ENCODE data around the gene TEX29.

Gene TEX29

DNA sequence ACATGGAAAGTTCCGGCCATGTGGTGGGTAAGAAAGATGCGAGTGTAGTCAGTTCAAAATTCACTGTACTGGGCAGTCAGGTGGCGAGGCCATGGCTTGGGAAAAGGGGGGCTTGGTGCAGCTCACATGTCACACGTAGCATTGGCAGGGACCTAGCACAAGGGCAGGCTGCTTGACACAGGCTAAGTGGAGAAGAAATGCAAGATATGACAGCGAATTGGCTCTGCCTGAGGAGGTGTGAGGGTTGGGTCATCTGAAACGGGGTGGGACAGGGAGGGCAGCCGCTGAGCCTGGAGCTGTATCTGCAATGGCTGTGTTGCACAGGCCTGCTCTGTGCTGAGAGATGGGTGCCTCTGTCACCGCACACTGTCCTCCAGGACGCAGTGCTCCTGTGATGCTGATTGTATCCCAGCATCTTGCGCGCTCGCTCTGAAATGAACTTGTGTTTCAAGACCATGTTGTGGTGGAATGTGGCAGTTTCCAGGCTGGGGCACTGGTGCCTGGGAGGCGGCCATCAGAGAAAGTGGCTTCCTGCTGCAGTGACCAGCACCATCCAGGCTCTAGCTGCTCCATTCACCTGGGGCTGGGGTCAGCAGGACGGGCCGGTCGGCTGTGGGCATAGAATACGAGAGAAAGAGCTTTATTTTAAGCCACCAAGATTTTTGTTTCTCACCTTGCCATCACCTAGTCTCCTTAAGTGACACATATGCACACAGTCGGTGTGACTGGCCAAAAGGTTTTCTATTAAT, 70.3 kb downstream of the TEX29 start:
- no peaks in the 10 kb centered on the region for H3K9me3 ChIP-seq (ENCODE audit: control insufficient read depth, insufficient read depth, low read depth, low read length)
- POLR2A ChIA-PET: no interaction called here
- H3K36me3 ChIP-seq (ENCODE audit: control insufficient read depth in 2 of 2, insufficient read depth in 1 of 2, low read length in 2 of 2): no peaks in the 10 kb centered on the region
- no peak overlapping the region for H3K4me3 ChIP-seq (ENCODE audit: low read depth, low read length)
- CTCF ChIA-PET: interaction anchor here (0.6 kb wide), 1 partner anchor 66 kb away, joined by 3 read pairs; no protein-coding TSS in a partner anchor
- TF ChIP-seq ZNF544 (tag by site-specific recombination; IDR thresholded peaks at IDR 0.05) (no peak), OVOL3 (tag by site-specific recombination; IDR thresholded peaks at IDR 0.05) (no peak), ZNF791 (tag by site-specific recombination; IDR thresholded peaks at IDR 0.05) (no peak), ZNF514 (tag by site-specific recombination; IDR thresholded peaks at IDR 0.05) (no peak), TCF7L2 (IDR thresholded peaks at IDR 0.05; ENCODE audit: borderline replicate concordance, low read depth, low read length) (no peak)
- TF ChIP-seq, protein P1, sequence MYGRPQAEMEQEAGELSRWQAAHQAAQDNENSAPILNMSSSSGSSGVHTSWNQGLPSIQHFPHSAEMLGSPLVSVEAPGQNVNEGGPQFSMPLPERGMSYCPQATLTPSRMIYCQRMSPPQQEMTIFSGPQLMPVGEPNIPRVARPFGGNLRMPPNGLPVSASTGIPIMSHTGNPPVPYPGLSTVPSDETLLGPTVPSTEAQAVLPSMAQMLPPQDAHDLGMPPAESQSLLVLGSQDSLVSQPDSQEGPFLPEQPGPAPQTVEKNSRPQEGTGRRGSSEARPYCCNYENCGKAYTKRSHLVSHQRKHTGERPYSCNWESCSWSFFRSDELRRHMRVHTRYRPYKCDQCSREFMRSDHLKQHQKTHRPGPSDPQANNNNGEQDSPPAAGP (tag by site-specific recombination; IDR thresholded peaks at IDR 0.05): no peak
- H3K27ac ChIP-seq (ENCODE audit: extremely low read depth, low read depth, low read length): no peak overlapping the region
- no peaks in the 10 kb centered on the region for H3K4me1 ChIP-seq (ENCODE audit: control insufficient read depth, insufficient read depth, low read length)

DNA sequence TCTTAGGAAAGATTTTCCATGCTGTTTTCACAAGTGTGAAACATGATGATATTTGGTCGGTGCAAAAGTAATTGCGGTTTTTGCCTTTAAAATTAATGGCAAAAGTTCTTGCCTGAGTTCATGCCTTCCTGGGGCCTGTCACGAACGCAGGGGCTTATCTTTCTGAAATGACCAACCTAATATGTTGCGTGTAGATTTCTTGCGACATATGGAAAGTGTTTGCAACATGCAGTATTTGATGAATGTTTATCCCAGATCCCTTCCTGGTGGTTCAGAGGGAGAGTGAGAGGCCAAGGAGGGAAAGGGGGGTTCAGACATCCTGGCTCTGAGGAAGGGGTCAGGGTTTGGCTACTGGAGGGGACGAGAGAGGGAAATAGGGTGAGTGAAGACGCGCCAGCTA, 72.0 kb downstream of the TEX29 start:
- TF ChIP-seq KLF16 (tag by site-specific recombination; IDR thresholded peaks at IDR 0.05) (no peak), ZSCAN23 (tag by site-specific recombination; IDR thresholded peaks at IDR 0.05) (no peak), ZNF433 (tag by site-specific recombination; IDR thresholded peaks at IDR 0.05; ENCODE audit: low read depth) (no peak), ZNF114 (tag by site-specific recombination; IDR thresholded peaks at IDR 0.05) (no peak), ZNF624 (tag by site-specific recombination; IDR thresholded peaks at IDR 0.05) (no peak), ZBTB1 (tag by site-specific recombination; IDR thresholded peaks at IDR 0.05) (no peak), ZNF416 (tag by site-specific recombination; IDR thresholded peaks at IDR 0.05) (no peak), TRIM28 (IDR thresholded peaks at IDR 0.05; ENCODE audit: borderline replicate concordance, low read length) (no peak), ZNF138 (tag by site-specific recombination; IDR thresholded peaks at IDR 0.05; ENCODE audit: borderline replicate concordance) (no peak), ZNF324 (tag by site-specific recombination; IDR thresholded peaks at IDR 0.05) (no peak), FEZF1 (tag by site-specific recombination; IDR thresholded peaks at IDR 0.05) (no peak), ZNF16 (tag by site-specific recombination; IDR thresholded peaks at IDR 0.05; ENCODE audit: low read depth) (no peak), SP3 (tag by site-specific recombination; IDR thresholded peaks at IDR 0.05) (no peak), ZNF132 (tag by site-specific recombination; IDR thresholded peaks at IDR 0.05; ENCODE audit: borderline replicate concordance) (no peak), ZNF239 (tag by site-specific recombination; IDR thresholded peaks at IDR 0.05) (no peak), ZNF133 (tag by site-specific recombination; IDR thresholded peaks at IDR 0.05) (no peak)
- TF ChIP-seq, protein P2, sequence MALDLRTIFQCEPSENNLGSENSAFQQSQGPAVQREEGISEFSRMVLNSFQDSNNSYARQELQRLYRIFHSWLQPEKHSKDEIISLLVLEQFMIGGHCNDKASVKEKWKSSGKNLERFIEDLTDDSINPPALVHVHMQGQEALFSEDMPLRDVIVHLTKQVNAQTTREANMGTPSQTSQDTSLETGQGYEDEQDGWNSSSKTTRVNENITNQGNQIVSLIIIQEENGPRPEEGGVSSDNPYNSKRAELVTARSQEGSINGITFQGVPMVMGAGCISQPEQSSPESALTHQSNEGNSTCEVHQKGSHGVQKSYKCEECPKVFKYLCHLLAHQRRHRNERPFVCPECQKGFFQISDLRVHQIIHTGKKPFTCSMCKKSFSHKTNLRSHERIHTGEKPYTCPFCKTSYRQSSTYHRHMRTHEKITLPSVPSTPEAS (tag by site-specific recombination; IDR thresholded peaks at IDR 0.05): no peak
- Histone ChIP-seq H3K27ac (ENCODE audit: extremely low read depth, low read depth, low read length) (no peak overlapping the region), H3K36me3 (ENCODE audit: control insufficient read depth in 2 of 2, insufficient read depth in 1 of 2, low read length in 2 of 2) (no peaks in the 10 kb centered on the region), H3K4me3 (ENCODE audit: low read depth, low read length) (no peak overlapping the region), H3K4me1 (ENCODE audit: control insufficient read depth, insufficient read depth, low read length) (no peaks in the 10 kb centered on the region), H3K9me3 (ENCODE audit: control insufficient read depth, insufficient read depth, low read depth, low read length) (no peaks in the 10 kb centered on the region)
- ChIA-PET POLR2A (no interaction called here), CTCF (no interaction called here)
